Measurements from ENCODE around the gene ADGRV1.

DNA sequence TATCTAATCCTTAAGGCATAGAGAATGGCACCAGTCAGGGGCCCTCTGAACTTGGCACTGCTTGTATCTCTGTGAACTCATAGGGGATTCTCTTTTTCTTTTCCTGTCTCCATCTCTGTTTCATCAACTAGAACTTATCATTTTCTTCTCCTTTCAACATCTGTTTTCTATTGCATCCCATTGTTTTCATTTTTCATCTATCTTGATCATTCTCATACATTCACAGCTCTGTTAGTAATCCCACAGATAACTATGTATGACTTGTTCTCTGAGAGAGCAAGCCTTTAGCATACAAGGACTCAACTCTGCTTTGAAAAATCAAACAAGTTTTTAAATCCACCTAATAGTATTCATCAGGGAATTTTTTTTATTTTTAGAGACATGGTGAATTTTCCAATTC is 560.2 kb downstream of the ADGRV1 start:
- TF ChIP-seq SMC3 (IDR thresholded peaks at IDR 0.05), result no peak
- TF ChIP-seq, protein P1, sequence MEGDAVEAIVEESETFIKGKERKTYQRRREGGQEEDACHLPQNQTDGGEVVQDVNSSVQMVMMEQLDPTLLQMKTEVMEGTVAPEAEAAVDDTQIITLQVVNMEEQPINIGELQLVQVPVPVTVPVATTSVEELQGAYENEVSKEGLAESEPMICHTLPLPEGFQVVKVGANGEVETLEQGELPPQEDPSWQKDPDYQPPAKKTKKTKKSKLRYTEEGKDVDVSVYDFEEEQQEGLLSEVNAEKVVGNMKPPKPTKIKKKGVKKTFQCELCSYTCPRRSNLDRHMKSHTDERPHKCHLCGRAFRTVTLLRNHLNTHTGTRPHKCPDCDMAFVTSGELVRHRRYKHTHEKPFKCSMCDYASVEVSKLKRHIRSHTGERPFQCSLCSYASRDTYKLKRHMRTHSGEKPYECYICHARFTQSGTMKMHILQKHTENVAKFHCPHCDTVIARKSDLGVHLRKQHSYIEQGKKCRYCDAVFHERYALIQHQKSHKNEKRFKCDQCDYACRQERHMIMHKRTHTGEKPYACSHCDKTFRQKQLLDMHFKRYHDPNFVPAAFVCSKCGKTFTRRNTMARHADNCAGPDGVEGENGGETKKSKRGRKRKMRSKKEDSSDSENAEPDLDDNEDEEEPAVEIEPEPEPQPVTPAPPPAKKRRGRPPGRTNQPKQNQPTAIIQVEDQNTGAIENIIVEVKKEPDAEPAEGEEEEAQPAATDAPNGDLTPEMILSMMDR (IDR thresholded peaks at IDR 0.05), result no peak
- no peak for TF ChIP-seq POLR2A (IDR thresholded peaks at IDR 0.05; ENCODE audit: low read length)
- TF ChIP-seq HDAC2 (IDR thresholded peaks at IDR 0.05), result no peak
- no peak for TF ChIP-seq EP300 (IDR thresholded peaks at IDR 0.05)
